Measurements from ENCODE around the gene BARX1. TPM values are rescaled to one million over a fixed set of nuclear protein-coding genes. Genes with fewer than 3 reads are reported as not detected.

The BARX1 gene, protein sequence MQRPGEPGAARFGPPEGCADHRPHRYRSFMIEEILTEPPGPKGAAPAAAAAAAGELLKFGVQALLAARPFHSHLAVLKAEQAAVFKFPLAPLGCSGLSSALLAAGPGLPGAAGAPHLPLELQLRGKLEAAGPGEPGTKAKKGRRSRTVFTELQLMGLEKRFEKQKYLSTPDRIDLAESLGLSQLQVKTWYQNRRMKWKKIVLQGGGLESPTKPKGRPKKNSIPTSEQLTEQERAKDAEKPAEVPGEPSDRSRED
- total RNA-seq (not detected), polyA plus RNA-seq (not detected)
- long read RNA-seq, donor 1: 0 reads
- long read RNA-seq, donor 2: 0 reads
- long read RNA-seq, donor 3: 0 reads
- long read RNA-seq, donor 4: 0 reads

DNA sequence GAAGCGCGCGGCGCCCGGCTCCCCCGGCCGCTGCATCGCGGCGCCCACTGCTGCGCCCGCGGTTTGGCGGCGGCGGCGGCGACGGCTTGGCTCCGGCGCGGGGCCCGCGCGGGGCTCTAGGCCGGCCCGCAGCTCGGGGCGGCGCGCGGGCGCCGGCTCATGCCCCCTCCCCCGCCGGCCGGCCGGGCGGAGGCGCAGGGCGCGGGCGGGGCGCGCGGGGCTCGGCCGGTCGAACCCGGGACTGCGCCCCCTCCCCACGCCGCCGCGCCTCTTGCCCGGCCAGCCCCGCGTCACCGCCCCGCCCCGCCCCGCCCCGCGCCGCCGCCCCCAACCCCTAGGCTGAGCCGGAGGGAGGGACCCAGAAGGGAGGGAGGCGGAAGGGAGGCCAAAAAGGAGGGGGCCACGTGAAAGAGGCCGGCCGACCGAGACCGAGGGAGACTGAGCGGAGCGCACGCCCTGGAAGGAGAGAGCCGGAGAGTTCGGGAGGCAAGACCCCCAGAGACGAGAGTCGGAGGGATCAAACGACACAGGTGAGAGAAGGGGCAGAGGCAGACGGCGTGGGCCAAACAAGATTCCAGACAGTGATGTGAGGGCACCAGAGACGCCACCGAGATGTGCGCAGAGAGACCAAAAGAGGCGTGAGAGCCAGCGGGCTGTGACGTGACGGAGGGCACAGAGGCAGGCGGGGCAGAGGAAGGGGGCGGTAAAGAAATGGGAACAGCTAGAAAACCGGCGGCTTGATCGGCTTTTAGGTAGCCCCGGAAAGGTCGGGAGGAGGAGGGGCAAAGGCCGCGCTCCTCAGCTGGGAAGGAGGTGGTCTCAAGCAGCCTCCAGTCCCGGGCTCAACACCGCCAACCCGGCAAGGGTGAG, at the start of gene BARX1:
BARX1 (minus strand) TSS at position 245 of the 870 bp plus-strand sequence; CDS start at position 36, 209 bp downstream.
- ATAC-seq: no peak

DNA sequence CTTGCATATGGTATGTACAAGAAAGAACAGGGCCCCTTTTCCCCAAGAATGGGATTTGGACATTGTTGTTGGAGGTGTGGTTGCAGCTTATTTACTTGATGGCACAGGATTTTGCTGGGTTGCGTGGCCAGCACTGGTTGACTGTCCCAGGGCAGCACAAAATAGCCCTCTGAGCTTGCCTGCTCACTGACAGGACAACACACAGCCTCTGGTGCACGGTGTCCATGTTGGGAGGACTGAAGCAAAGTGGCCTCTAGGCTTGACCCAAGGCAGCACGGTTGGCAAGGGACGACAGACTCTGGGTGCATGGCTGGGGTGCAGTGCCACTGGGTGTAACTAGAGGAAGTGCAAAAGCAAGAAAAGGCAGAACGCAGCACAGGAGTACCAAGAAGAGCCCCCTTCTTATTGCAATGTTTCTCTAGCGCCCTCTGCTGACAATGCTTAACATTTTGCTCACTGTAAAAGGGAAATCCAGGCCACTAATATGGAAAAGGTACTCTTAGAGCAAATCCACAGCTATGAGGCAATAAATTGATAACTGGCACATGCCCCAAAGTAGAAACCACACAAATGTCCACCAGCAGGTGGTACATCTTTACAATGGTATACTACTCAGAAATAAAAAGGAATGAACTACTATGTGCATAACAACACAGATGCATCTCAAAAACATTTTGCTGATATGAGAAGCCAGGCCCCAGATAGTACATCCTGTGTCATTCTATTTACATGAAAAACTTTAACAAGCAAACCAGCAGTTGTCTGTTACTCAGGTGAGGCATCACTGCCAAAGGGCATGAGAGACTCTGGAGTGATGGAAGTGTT, 47.4 kb upstream of the BARX1 start:
- Histone ChIP-seq H3K27ac (ENCODE audit: low read length) (no peak overlapping the region), H3K9me3 (ENCODE audit: control insufficient read depth, low read length) (no peaks in the 10 kb centered on the region), H3K4me1 (ENCODE audit: control insufficient read depth, insufficient read depth, low read length) (no peaks in the 10 kb centered on the region), H3K27me3 (ENCODE audit: control insufficient read depth, insufficient read depth) (no peaks in the 10 kb centered on the region), H3K4me3 (ENCODE audit: low read length) (no peak overlapping the region)
- intact Hi-C loops (cut with DNase I): no loop called here
- no peak for DNase-seq
- ATAC-seq: no peak
- 29% methylated on average over 6 of the region's 6 CpGs for WGBS

More for the DNA sequence above, at the start of gene BARX1:
- Histone ChIP-seq H3K9me3 (ENCODE audit: control insufficient read depth, low read length) (no peaks in the 10 kb centered on the region), H3K27ac (ENCODE audit: low read length) (no peak within 1 kb of the TSS), H3K27me3 (ENCODE audit: control insufficient read depth, insufficient read depth) (no peaks in the 10 kb centered on the region), H3K4me1 (ENCODE audit: control insufficient read depth, insufficient read depth, low read length) (peaks cover 9% of the 10 kb centered on the region), H3K4me3 (ENCODE audit: low read length) (peak within 1 kb of the TSS; percentile 43)
- intact Hi-C loops (cut with DNase I): loop anchor here in 1 of 4 donors (10.0 kb wide), 1 partner anchor 131 kb away; no protein-coding TSS in a partner anchor
- DNase-seq: no peak
- 1% methylated on average over 102 of the region's 102 CpGs for WGBS

DNA sequence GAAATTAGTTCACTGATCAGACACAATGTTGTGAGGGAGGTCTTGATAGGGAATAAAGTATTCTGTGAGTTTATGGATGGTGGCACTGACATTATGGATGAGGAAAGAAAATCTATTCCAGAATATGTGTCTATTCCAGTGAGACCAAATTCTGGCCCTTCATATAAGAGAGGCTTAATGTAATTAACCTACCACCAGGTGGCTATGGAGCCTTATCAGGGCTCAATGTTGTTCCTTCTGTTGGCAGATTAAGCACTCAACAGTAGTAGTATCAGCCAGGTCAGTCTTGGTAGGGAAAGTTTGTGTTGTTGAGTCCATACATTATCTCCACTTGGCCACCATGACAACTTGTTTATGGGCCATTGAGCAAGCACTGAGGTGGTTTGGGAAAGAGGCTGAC, 41.7 kb upstream of the BARX1 start:
- no peaks in the 10 kb centered on the region for H3K4me1 ChIP-seq (ENCODE audit: control insufficient read depth, insufficient read depth, low read length)
- H3K27ac ChIP-seq (ENCODE audit: low read length): no peak overlapping the region
- H3K4me3 ChIP-seq (ENCODE audit: low read length): no peak overlapping the region
- no peaks in the 10 kb centered on the region for H3K9me3 ChIP-seq (ENCODE audit: control insufficient read depth, low read length)
- intact Hi-C loops (cut with DNase I): no loop called here
- DNase-seq: no peak
- no peak for ATAC-seq
- no peaks in the 10 kb centered on the region for H3K27me3 ChIP-seq (ENCODE audit: control insufficient read depth, insufficient read depth)

DNA sequence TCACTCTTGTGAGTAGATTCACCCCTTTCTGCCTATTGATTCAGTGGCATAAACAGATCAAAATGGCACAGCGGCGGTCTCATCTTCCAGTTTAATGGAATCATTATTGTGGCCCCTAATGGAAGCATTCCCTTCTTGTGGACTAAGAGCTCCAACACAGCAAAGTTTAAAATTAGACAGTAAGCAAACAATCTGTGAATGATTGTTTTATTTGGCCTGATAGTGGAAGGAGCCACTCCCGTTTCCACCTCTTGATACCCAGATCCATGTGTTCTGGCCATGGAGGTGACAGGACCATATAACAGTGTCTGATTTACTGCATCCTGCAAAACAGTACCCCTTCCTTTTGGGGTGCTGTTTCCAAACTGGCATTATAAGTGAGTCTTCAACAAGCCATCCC, 41.2 kb upstream of the BARX1 start:
- H3K27me3 ChIP-seq (ENCODE audit: control insufficient read depth, insufficient read depth): no peaks in the 10 kb centered on the region
- H3K4me3 ChIP-seq (ENCODE audit: low read length): no peak overlapping the region
- intact Hi-C loops (cut with DNase I): no loop called here
- H3K4me1 ChIP-seq (ENCODE audit: control insufficient read depth, insufficient read depth, low read length): no peaks in the 10 kb centered on the region
- ATAC-seq (no peak), DNase-seq (no peak)
- no peak overlapping the region for H3K27ac ChIP-seq (ENCODE audit: low read length)
- 90% methylated on average over 3 of the region's 3 CpGs for WGBS
- no peaks in the 10 kb centered on the region for H3K9me3 ChIP-seq (ENCODE audit: control insufficient read depth, low read length)

DNA sequence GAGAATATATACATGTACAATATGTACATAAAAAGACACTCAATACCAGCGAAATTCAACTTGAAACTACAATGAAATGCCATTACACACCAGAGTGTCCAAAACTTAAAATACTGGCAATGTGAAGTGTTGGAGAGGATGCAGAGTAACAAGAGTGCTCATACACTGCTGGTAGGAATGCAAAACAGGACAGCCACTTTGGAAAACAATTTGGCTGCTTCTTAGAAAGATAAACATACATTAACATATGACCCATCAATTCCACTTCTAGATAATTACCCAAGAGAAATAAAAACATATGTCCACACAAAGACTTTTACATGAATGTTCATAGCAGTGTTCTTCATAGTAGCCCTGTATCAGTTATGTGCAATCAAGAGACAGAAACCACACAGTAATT, 39.4 kb upstream of the BARX1 start:
- DNase-seq (no peak), ATAC-seq (no peak)
- no peaks in the 10 kb centered on the region for H3K27me3 ChIP-seq (ENCODE audit: control insufficient read depth, insufficient read depth)
- no peaks in the 10 kb centered on the region for H3K4me1 ChIP-seq (ENCODE audit: control insufficient read depth, insufficient read depth, low read length)
- no peaks in the 10 kb centered on the region for H3K9me3 ChIP-seq (ENCODE audit: control insufficient read depth, low read length)
- intact Hi-C loops (cut with DNase I): no loop called here
- H3K27ac ChIP-seq (ENCODE audit: low read length): no peak overlapping the region
- WGBS: 54% methylated on average over 1 of the region's 1 CpG
- H3K4me3 ChIP-seq (ENCODE audit: low read length): no peak overlapping the region

DNA sequence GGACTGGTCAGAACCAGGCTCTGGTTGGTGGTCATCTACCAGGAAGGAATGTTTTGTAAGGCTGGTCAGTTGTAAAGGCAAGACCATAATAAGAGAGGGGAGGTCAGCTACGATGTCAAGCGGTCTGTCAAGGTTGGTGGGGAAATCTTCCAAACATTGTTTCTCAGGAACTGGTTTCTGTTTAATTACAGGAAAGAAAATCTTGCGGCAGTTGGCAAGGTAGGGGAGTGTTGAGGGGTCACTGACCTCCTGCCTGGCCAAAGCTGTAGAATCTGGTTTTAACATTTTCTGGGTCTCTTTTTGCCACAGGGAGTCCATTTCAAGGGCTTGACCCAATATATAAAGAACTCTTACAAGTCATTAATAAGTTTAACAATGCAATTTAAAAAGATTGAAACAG, 39.0 kb upstream of the BARX1 start:
- H3K4me1 ChIP-seq (ENCODE audit: control insufficient read depth, insufficient read depth, low read length): no peaks in the 10 kb centered on the region
- no peak overlapping the region for H3K27ac ChIP-seq (ENCODE audit: low read length)
- no peaks in the 10 kb centered on the region for H3K27me3 ChIP-seq (ENCODE audit: control insufficient read depth, insufficient read depth)
- WGBS: 65% methylated on average over 3 of the region's 3 CpGs
- ATAC-seq (no peak), DNase-seq (no peak)
- no peak overlapping the region for H3K4me3 ChIP-seq (ENCODE audit: low read length)
- intact Hi-C loops (cut with DNase I): no loop called here
- H3K9me3 ChIP-seq (ENCODE audit: control insufficient read depth, low read length): no peaks in the 10 kb centered on the region

DNA sequence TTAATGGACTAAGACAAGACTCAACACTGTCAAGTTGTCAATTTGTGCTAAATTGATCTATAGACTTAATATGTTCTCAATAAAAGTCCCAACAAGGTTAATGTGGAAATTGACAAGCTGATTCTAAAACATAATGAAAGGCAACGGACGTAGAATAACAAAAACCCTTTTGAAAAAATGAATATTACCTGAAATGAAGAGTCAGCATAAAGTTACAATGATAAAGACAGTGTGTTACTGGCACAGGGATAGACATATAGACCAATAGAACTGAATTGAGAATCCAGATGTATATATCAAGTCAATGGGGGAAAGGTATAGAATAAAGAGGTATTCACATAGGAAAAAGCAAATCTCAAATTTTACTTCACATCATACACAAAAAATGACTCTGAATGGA, 37.7 kb upstream of the BARX1 start:
- no peak for ATAC-seq
- Histone ChIP-seq H3K9me3 (ENCODE audit: control insufficient read depth, low read length) (no peaks in the 10 kb centered on the region), H3K4me1 (ENCODE audit: control insufficient read depth, insufficient read depth, low read length) (no peaks in the 10 kb centered on the region), H3K27ac (ENCODE audit: low read length) (no peak overlapping the region), H3K4me3 (ENCODE audit: low read length) (no peak overlapping the region), H3K27me3 (ENCODE audit: control insufficient read depth, insufficient read depth) (no peaks in the 10 kb centered on the region)
- 91% methylated on average over 2 of the region's 2 CpGs for WGBS
- intact Hi-C loops (cut with DNase I): no loop called here
- no peak for DNase-seq

DNA sequence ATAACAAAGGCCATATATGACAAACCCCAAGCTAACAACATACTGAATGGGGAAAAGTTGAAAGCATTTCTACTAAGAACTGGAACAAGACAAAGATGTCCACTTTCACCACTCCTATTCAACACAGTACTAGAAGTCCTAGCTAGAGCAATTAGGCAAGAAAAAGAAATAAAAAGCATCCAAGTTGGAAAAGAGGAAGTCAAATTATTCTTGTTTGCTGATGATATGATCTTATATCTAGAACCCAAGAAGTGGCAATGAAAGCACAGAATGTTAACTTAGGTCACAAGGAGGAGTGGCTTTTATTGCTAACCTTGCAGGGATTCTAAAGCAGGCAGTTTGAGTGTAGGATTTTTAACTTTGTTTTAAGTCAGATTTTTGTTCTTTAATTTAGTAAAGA, 35.3 kb upstream of the BARX1 start:
- H3K4me3 ChIP-seq (ENCODE audit: low read length): no peak overlapping the region
- no peak overlapping the region for H3K27ac ChIP-seq (ENCODE audit: low read length)
- H3K9me3 ChIP-seq (ENCODE audit: control insufficient read depth, low read length): no peaks in the 10 kb centered on the region
- H3K4me1 ChIP-seq (ENCODE audit: control insufficient read depth, insufficient read depth, low read length): no peaks in the 10 kb centered on the region
- H3K27me3 ChIP-seq (ENCODE audit: control insufficient read depth, insufficient read depth): no peaks in the 10 kb centered on the region
- ATAC-seq (no peak), DNase-seq (no peak)
- intact Hi-C loops (cut with DNase I): no loop called here

DNA sequence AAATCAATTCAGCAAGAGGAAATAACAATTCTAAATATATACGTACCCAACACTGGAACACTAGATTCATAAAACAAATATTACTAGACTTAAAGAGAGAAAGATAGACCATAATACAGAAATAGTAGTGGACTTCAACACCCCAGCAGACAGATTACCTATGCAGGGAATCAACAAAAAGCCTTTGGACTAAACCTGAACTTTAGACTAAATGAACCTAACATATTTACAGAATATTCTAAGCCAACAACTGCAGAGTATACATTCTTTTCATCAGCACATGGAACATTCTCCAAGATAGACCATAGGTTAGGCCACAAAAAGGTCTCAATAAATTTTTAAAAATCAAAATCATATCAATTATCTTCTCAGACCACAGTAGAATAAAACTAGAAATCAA, 32.9 kb upstream of the BARX1 start:
- Histone ChIP-seq H3K27me3 (ENCODE audit: control insufficient read depth, insufficient read depth) (no peaks in the 10 kb centered on the region), H3K9me3 (ENCODE audit: control insufficient read depth, low read length) (no peaks in the 10 kb centered on the region), H3K27ac (ENCODE audit: low read length) (no peak overlapping the region), H3K4me1 (ENCODE audit: control insufficient read depth, insufficient read depth, low read length) (no peaks in the 10 kb centered on the region), H3K4me3 (ENCODE audit: low read length) (no peak overlapping the region)
- intact Hi-C loops (cut with DNase I): no loop called here
- DNase-seq (no peak), ATAC-seq (no peak)
- 80% methylated on average over 1 of the region's 1 CpG for whole genome bisulfite sequencing

DNA sequence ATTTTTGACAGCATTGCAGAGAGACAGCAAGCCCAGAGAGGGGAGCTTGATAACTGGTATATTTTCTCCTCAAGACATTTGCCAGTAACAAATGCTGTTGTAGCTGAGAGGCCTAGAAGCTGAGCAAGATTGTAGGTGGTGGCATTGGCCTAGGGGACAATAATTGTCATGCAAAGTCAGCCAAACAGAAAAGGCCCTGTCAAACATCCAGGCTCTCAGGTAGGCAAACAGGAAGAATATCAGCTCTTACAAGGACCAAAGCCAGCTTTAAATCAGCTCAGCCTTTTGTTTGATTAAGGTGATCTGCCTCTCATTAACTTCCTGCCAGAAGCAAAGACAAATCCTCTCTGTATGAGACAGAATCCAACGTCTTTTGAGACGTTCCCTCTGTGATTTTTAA, 29.7 kb upstream of the BARX1 start:
- H3K9me3 ChIP-seq (ENCODE audit: control insufficient read depth, low read length): no peaks in the 10 kb centered on the region
- WGBS: 29% methylated on average over 2 of the region's 2 CpGs
- H3K27me3 ChIP-seq (ENCODE audit: control insufficient read depth, insufficient read depth): no peaks in the 10 kb centered on the region
- ATAC-seq (no peak), DNase-seq (no peak)
- no peaks in the 10 kb centered on the region for H3K4me1 ChIP-seq (ENCODE audit: control insufficient read depth, insufficient read depth, low read length)
- no peak overlapping the region for H3K4me3 ChIP-seq (ENCODE audit: low read length)
- no peak overlapping the region for H3K27ac ChIP-seq (ENCODE audit: low read length)
- intact Hi-C loops (cut with DNase I): no loop called here

DNA sequence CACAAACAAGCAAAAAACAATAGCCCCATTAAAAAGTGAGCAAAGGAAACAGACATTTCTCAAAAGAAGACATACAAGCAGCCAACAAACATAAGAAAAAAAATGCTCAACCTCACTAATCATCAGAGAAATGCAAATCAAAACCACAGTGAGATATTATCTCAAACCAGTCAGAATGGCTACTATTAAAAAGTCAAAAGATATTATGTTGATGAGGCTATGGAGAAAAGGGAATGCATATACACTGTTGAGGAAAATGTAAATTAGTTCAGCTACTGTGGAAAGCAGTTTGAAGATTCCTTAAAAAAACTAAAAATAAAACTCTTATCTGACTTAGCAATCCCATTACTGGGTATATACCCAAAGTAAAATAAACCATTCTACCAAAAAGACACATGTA, 28.7 kb upstream of the BARX1 start:
- Histone ChIP-seq H3K4me1 (ENCODE audit: control insufficient read depth, insufficient read depth, low read length) (no peaks in the 10 kb centered on the region), H3K9me3 (ENCODE audit: control insufficient read depth, low read length) (no peaks in the 10 kb centered on the region), H3K27me3 (ENCODE audit: control insufficient read depth, insufficient read depth) (no peaks in the 10 kb centered on the region), H3K4me3 (ENCODE audit: low read length) (no peak overlapping the region), H3K27ac (ENCODE audit: low read length) (no peak overlapping the region)
- no peak for DNase-seq
- intact Hi-C loops (cut with DNase I): no loop called here
- no peak for ATAC-seq
